Measurements from ENCODE around the gene IL1R2. TPM values are rescaled to one million over a fixed set of nuclear protein-coding genes. Genes with fewer than 3 reads are reported as not detected.

IL1R2 gene
- total RNA-seq, 4 donors from 2014 or later = 2.7 to 6.1 (median 3.6) TPM

DNA sequence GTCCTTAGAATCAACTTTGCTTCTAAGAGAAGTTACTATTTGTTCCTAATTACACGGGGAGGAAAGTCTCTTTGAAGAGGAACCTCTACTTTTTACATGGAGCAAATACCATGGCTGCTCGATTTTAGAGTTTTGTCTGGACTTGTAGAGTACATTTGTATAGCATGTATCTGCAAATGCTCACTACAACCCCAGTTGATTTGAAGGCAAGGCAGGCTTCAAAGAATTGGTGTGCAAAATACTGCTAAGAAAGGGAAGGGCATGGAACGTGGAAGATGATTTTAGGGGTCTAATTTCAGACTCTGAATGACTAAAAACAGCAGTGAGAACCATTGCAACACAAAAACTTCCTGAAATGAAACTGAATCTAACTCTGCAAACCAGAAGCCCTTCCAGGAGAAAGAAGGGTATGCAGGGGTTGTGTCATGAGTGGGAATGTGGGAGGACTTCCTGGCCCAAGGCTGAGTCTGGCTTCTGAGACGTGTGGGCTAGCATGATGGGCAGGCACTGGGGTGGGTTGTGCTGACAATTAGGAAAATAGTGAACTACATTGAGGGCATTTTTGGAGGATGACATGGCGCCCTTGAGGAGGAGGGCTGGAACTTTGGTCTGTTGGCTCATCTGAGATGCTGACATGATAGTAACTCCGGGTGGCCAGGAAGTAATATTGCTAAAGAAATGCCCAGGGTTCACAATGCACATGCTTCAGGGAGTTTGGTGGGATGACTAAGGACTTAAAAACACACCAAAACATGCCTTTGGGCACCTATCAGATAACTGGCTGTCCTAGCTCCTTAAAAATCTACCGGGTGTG, 18.9 kb upstream of the IL1R2 start:
- H3K27ac ChIP-seq = no peak overlapping the region
- WGBS, 2 donors = 75 to 89% methylated on average over 7 of the region's 7 CpGs
- H3K9me3 ChIP-seq = no peaks in the 10 kb centered on the region
- no peaks in the 10 kb centered on the region for H3K27me3 ChIP-seq
- intact Hi-C loops (cut with DNase I) = loop anchor here (10.0 kb wide), 1 partner anchor 88 kb away; no protein-coding TSS in a partner anchor
- DNase-seq = no peak
- H3K4me1 ChIP-seq = peaks cover 17 to 18% of the 10 kb centered on the region in 2 donors
- no peak overlapping the region for H3K4me3 ChIP-seq (replicated peaks in 1 of 3)
- H3K36me3 ChIP-seq = no peaks in the 10 kb centered on the region
- TF ChIP-seq, protein P1, sequence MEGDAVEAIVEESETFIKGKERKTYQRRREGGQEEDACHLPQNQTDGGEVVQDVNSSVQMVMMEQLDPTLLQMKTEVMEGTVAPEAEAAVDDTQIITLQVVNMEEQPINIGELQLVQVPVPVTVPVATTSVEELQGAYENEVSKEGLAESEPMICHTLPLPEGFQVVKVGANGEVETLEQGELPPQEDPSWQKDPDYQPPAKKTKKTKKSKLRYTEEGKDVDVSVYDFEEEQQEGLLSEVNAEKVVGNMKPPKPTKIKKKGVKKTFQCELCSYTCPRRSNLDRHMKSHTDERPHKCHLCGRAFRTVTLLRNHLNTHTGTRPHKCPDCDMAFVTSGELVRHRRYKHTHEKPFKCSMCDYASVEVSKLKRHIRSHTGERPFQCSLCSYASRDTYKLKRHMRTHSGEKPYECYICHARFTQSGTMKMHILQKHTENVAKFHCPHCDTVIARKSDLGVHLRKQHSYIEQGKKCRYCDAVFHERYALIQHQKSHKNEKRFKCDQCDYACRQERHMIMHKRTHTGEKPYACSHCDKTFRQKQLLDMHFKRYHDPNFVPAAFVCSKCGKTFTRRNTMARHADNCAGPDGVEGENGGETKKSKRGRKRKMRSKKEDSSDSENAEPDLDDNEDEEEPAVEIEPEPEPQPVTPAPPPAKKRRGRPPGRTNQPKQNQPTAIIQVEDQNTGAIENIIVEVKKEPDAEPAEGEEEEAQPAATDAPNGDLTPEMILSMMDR (IDR thresholded peaks at IDR 0.05) = no peak
- TF ChIP-seq POLR2A (IDR thresholded peaks at IDR 0.05) = no peak

- 76 to 83% methylated on average over 6 to 8 of the region's 8 CpGs for WGBS, 2 donors
- Histone ChIP-seq H3K4me1 (peaks cover 9 to 10% of the 10 kb centered on the region in 2 donors), H3K27me3 (no peaks in the 10 kb centered on the region), H3K27ac (no peak overlapping the region), H3K36me3 (no peaks in the 10 kb centered on the region), H3K9me3 (no peaks in the 10 kb centered on the region), H3K4me3 (replicated peaks in 1 of 3) (no peak overlapping the region)
- intact Hi-C loops (cut with DNase I) = loop anchor here (10.0 kb wide), 1 partner anchor 90 kb away; no protein-coding TSS in a partner anchor
- no peak for DNase-seq
- no peak for TF ChIP-seq POLR2A (IDR thresholded peaks at IDR 0.05)
- TF ChIP-seq, protein P1 (IDR thresholded peaks at IDR 0.05) = no peak
Measured at GRCh38 chr2:101974663-101975062, 17.1 kb upstream of the IL1R2 start.

GRCh38 chr2:101975171-101975870, 16.4 kb upstream of the IL1R2 start:
- no peak for DNase-seq
- intact Hi-C loops (cut with DNase I) = loop anchor here (10.0 kb wide), 1 partner anchor 91 kb away; no protein-coding TSS in a partner anchor
- TF ChIP-seq, protein P1 (IDR thresholded peaks at IDR 0.05) = no peak
- TF ChIP-seq POLR2A (IDR thresholded peaks at IDR 0.05) = no peak
- no peak overlapping the region for H3K4me3 ChIP-seq (replicated peaks in 1 of 3)
- no peaks in the 10 kb centered on the region for H3K9me3 ChIP-seq
- WGBS, 2 donors = 88 to 91% methylated on average over 17 of the region's 17 CpGs
- no peak overlapping the region for H3K27ac ChIP-seq
- H3K36me3 ChIP-seq = no peaks in the 10 kb centered on the region
- no peaks in the 10 kb centered on the region for H3K27me3 ChIP-seq
- peaks cover 13 to 15% of the 10 kb centered on the region in 2 donors for H3K4me1 ChIP-seq

DNA sequence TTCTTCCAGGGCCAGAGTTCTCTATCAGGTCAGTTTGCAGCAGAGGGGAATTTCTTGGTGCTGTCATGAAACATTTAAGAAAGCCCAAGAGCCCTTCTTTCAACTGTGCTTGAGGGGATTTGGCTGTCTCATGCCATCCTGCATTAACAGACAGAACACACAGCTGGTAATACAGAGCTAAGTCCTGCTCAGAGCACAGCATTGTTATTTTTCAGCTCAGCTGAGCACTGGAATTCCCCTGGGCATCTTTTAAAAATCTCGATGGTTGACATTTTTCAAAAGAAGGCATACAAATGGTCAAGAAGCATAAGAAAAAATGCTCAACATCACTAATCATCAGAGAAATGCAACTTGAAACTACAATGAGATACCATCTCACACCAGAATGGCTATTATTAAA, 14.9 kb upstream of the IL1R2 start:
- peaks cover 25 to 31% of the 10 kb centered on the region in 2 donors for H3K4me1 ChIP-seq
- H3K27ac ChIP-seq = peak overlapping the region in 1 of 3 donors; percentile 40
- no peak for DNase-seq
- 4 to 9% methylated on average over 1 of the region's 1 CpG for WGBS, 2 donors
- no peaks in the 10 kb centered on the region for H3K36me3 ChIP-seq
- H3K9me3 ChIP-seq = no peaks in the 10 kb centered on the region
- intact Hi-C loops (cut with DNase I) = loop anchor here (10.0 kb wide), 1 partner anchor 92 kb away; no protein-coding TSS in a partner anchor
- H3K27me3 ChIP-seq = no peaks in the 10 kb centered on the region
- TF ChIP-seq POLR2A (IDR thresholded peaks at IDR 0.05) = no peak
- TF ChIP-seq, protein P1 (IDR thresholded peaks at IDR 0.05) = no peak
- no peak overlapping the region for H3K4me3 ChIP-seq (replicated peaks in 1 of 3)
